Progenitor cell of endocrine pancreas (in vitro differentiated cells): ENCODE measurements around the gene ADAMTS2. TPM values are rescaled to one million over a fixed set of nuclear protein-coding genes. Genes with fewer than 3 reads are reported as not detected.

Experiments used
- DNase-seq: peaks from one replicate; pipeline ENCODE4 v3.0.0; 2021; ENCODE audit warnings: low spot score; ENCODE audit not compliant: unreplicated experiment
- H3K27ac Mint-ChIP-seq: 2 replicates; pipeline ENCODE4 v1.8.0; 2021; ENCODE audit warnings: mild to moderate bottlenecking, moderate library complexity, mixed read lengths
- H3K27me3 Mint-ChIP-seq: 2 replicates; pipeline ENCODE4 v1.8.0; 2021; ENCODE audit warnings: mixed read lengths
- H3K36me3 Mint-ChIP-seq: 2 replicates; pipeline ENCODE4 v1.8.0; 2022; ENCODE audit warnings: mixed read lengths; ENCODE audit not compliant: insufficient read depth
- H3K4me1 Mint-ChIP-seq: 2 replicates; pipeline ENCODE4 v1.8.0; 2021; ENCODE audit warnings: low read depth, mixed read lengths
- H3K4me3 Mint-ChIP-seq: 2 replicates; pipeline ENCODE4 v1.8.0; 2021; ENCODE audit warnings: low read depth, mild to moderate bottlenecking, moderate library complexity, mixed read lengths
- H3K9me3 Mint-ChIP-seq: 2 replicates; pipeline ENCODE4 v1.8.0; 2021; ENCODE audit warnings: low read depth, mixed read lengths
- CTCF ChIP-seq: fragments of 200-600 bp; sonication (generic); IDR thresholded peaks from one replicate; pipeline ENCODE4 v1.5.0; 2021; ENCODE audit warnings: antibody characterized with exemption, mild to moderate bottlenecking; ENCODE audit not compliant: unreplicated experiment
- total RNA-seq: library from RNA; stranded (reverse); gene quantifications from 2 replicates; pipeline ENCODE4 v1.2.1, GENCODE V29; 2021

The ADAMTS2 gene
- total RNA-seq, 1 donor from 2014 or later, result 2.5 TPM

DNA sequence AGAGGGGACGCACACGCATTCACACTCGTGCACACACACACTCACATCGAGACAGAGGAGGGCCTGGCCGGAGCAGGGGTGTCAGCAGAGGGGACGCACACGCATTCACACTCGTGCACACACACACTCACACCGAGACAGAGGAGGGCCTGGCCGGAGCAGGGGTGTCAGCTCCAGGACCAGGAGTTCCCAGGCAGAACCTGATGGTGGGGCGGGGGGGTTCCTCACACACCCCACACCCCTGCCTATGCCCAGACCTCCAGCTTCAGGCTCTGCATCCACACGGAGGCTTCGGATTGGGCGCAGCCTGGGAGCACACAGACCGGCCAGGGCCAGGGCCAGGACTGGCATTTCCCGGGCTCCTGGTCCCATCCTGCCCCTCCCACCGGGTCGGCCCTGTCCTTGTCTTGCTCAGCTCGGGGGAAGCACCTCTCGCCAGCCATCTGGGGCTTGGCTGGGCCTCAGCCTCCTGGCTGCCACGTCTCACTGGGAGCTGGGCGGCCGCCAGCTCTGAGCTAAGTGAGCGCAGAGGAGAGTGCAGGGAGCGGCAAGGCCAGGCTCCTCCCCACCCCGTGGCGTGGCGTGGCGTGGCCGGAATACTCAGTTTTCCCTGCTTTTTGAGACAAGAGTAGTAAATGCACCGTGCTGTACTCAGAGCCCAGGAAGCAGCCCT is 31.3 kb downstream of the ADAMTS2 start:
- H3K36me3 Mint-ChIP-seq, result peaks cover 1% of the 10 kb centered on the region
- no peak for TF ChIP-seq CTCF
- H3K27me3 Mint-ChIP-seq, result peaks cover 9% of the 10 kb centered on the region
- H3K4me3 Mint-ChIP-seq, result no peak overlapping the region
- H3K27ac Mint-ChIP-seq, result no peak overlapping the region
- H3K9me3 Mint-ChIP-seq, result peaks cover 6% of the 10 kb centered on the region
- DNase-seq, result no peak
- no peaks in the 10 kb centered on the region for H3K4me1 Mint-ChIP-seq

DNA sequence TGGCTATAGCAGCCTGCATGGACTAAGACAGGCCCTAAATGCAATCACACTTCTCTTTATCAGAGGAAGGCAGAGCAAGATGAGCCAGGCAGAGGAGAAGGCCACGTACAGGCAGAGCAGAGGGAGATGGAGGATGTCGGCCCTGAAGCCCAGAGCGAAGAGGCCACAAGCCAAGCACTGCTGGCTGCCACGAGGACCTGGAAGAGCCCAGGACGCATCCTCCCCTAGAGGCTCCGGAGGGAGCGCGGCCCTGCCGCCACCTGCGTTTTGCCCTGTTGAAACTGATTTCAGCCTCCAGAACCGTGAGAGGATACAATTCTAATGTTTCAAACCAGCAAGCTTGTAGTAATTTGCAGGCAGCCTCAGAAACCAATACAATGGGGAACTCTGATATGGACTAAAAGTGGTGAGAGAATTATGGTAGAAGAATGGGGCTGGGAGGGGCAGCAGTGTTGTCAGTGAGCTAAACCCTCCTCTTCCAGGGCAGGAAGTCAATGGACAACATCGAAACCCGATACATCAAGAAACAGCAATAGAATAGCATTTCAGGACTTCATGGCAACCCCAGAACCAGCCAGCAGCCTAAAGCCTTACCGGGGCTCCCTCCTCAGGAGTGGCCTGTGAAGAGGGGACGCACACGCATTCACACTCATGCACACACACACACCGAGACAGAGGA is 32.6 kb downstream of the ADAMTS2 start:
- no peak overlapping the region for H3K4me3 Mint-ChIP-seq
- H3K27ac Mint-ChIP-seq, result no peak overlapping the region
- H3K4me1 Mint-ChIP-seq, result no peaks in the 10 kb centered on the region
- H3K36me3 Mint-ChIP-seq, result peaks cover 1% of the 10 kb centered on the region
- no peak for TF ChIP-seq CTCF
- peaks cover 6% of the 10 kb centered on the region for H3K9me3 Mint-ChIP-seq
- no peak for DNase-seq
- peaks cover 13% of the 10 kb centered on the region for H3K27me3 Mint-ChIP-seq

DNA sequence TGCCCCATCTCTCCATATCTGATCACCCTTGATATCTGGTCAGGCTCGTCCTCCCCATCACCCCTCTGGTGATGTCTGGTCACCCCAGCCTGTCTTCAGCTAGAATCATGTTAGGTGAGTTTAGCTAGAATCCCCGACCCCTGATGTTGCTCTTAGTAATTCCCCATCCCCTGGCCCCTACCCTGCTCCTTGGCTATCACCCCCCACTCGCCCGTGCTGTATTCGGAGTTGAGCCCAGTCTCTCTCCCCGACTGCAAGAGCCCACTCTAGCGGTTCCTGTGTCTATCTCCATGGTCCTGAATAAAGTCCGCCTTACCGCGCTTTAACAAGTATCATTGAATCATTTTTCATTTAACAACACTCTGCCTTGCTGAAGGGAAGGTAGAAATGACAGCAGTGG is 33.7 kb downstream of the ADAMTS2 start:
- Mint-ChIP-seq H3K9me3 (peaks cover 6% of the 10 kb centered on the region), H3K36me3 (peaks cover 1% of the 10 kb centered on the region), H3K4me3 (no peak overlapping the region), H3K27ac (no peak overlapping the region), H3K4me1 (no peaks in the 10 kb centered on the region), H3K27me3 (peaks cover 13% of the 10 kb centered on the region)
- no peak for TF ChIP-seq CTCF
- DNase-seq, result no peak

DNA sequence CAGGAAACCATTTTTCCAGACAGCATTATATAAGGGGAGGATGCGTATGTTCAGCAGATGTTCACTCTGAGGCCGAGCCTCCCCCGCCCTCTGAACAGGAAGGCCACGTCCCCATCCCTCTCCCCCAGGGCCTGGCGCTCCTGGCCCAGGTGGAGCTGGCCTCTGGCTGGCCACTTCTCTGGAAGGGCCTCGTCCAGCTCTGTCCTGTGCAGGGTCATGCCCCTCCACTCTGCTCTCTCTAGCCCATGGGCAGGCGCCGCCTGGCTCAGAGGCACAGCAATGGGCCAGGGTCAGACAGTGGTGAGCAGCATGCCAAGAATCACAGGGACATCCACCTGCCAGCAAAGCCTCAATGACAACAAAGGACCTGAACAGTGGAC is 34.2 kb downstream of the ADAMTS2 start:
- peaks cover 6% of the 10 kb centered on the region for H3K9me3 Mint-ChIP-seq
- no peak for DNase-seq
- peaks cover 1% of the 10 kb centered on the region for H3K36me3 Mint-ChIP-seq
- no peak overlapping the region for H3K27ac Mint-ChIP-seq
- no peak for TF ChIP-seq CTCF
- peaks cover 13% of the 10 kb centered on the region for H3K27me3 Mint-ChIP-seq
- no peak overlapping the region for H3K4me3 Mint-ChIP-seq
- H3K4me1 Mint-ChIP-seq, result no peaks in the 10 kb centered on the region

DNA sequence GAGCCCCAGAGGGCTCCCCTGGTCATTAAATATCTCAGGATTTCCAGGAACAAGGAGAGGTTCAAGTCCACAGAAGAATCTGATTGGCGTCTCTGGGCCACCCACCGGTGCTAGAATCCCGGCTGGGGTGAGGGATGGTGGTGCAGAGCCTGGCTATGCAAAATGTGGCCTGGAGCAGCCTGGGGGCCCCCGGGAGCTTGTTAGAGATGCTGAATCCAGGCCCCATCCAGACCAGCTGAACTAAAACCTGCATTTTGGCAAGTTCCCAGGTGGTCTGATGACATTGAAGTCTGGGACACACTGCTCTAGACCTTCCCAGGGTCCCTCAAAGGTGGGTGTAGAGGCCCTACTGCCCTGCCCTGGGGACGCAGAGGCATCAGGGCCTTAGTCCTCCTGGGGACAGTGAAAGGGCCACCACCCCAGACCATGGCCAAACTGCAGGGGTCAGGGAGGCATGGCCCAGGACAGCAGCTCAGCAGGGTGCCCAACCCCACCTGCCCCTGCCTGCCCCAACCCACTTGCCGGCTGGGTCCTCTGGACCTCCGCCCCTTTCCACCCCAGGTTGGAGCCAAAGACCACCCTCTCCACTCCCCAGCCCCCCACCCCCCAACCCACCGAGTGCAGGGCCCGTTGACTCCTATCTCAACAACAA is 34.7 kb downstream of the ADAMTS2 start:
- H3K9me3 Mint-ChIP-seq, result peaks cover 1% of the 10 kb centered on the region
- no peak overlapping the region for H3K4me3 Mint-ChIP-seq
- no peaks in the 10 kb centered on the region for H3K4me1 Mint-ChIP-seq
- DNase-seq, result no peak
- H3K36me3 Mint-ChIP-seq, result peaks cover 1% of the 10 kb centered on the region
- peaks cover 8% of the 10 kb centered on the region for H3K27me3 Mint-ChIP-seq
- no peak for TF ChIP-seq CTCF
- H3K27ac Mint-ChIP-seq, result no peak overlapping the region
